ENCODE results near the gene KRTAP13-4. TPM values are rescaled to one million over a fixed set of nuclear protein-coding genes. Genes with fewer than 3 reads are reported as not detected.

KRTAP13-4 gene
- total RNA-seq, 1 donor from 2014 or later = not detected

Other genes starting within 250 kb of the KRTAP13-4 start
- gene CLDN8, start 214.1 kb upstream of the KRTAP13-4 start, total RNA-seq (ENCODE audit: unreplicated experiment) = not detected
- not detected for gene KRTAP24-1, start 147.3 kb upstream of the KRTAP13-4 start, total RNA-seq (ENCODE audit: unreplicated experiment)
- not detected for gene KRTAP25-1, start 140.7 kb upstream of the KRTAP13-4 start, total RNA-seq (ENCODE audit: unreplicated experiment)
- not detected for gene KRTAP26-1, start 109.9 kb upstream of the KRTAP13-4 start, total RNA-seq (ENCODE audit: unreplicated experiment)
- not detected for gene KRTAP27-1, start 92.5 kb upstream of the KRTAP13-4 start, total RNA-seq (ENCODE audit: unreplicated experiment)
- not detected for gene KRTAP23-1, start 81.6 kb upstream of the KRTAP13-4 start, total RNA-seq (ENCODE audit: unreplicated experiment)
- not detected for gene KRTAP13-2, start 57.9 kb upstream of the KRTAP13-4 start, total RNA-seq (ENCODE audit: unreplicated experiment)
- gene KRTAP13-1, start 34.2 kb upstream of the KRTAP13-4 start, total RNA-seq (ENCODE audit: unreplicated experiment) = not detected
- gene KRTAP13-3, start 4.3 kb upstream of the KRTAP13-4 start, total RNA-seq (ENCODE audit: unreplicated experiment) = not detected
- gene KRTAP15-1, start 10.1 kb downstream of the KRTAP13-4 start, total RNA-seq (ENCODE audit: unreplicated experiment) = not detected
- not detected for gene KRTAP19-1, start 50.1 kb downstream of the KRTAP13-4 start, total RNA-seq (ENCODE audit: unreplicated experiment)
- gene KRTAP19-2, start 57.2 kb downstream of the KRTAP13-4 start, total RNA-seq (ENCODE audit: unreplicated experiment) = not detected
- gene KRTAP19-3, start 61.8 kb downstream of the KRTAP13-4 start, total RNA-seq (ENCODE audit: unreplicated experiment) = not detected
- gene KRTAP19-4, start 66.9 kb downstream of the KRTAP13-4 start, total RNA-seq (ENCODE audit: unreplicated experiment) = not detected
- not detected for gene KRTAP19-5, start 71.9 kb downstream of the KRTAP13-4 start, total RNA-seq (ENCODE audit: unreplicated experiment)
- not detected for gene KRTAP19-6, start 111.6 kb downstream of the KRTAP13-4 start, total RNA-seq (ENCODE audit: unreplicated experiment)
- not detected for gene KRTAP19-7, start 131.1 kb downstream of the KRTAP13-4 start, total RNA-seq (ENCODE audit: unreplicated experiment)
- gene KRTAP22-2, start 160.2 kb downstream of the KRTAP13-4 start, total RNA-seq (ENCODE audit: unreplicated experiment) = not detected
- gene KRTAP6-3, start 162.2 kb downstream of the KRTAP13-4 start, total RNA-seq (ENCODE audit: unreplicated experiment) = not detected
- gene KRTAP6-2, start 168.7 kb downstream of the KRTAP13-4 start, total RNA-seq (ENCODE audit: unreplicated experiment) = not detected
- gene KRTAP22-1, start 170.9 kb downstream of the KRTAP13-4 start, total RNA-seq (ENCODE audit: unreplicated experiment) = not detected
- gene KRTAP6-1, start 183.7 kb downstream of the KRTAP13-4 start, total RNA-seq (ENCODE audit: unreplicated experiment) = not detected
- not detected for gene KRTAP20-1, start 186.2 kb downstream of the KRTAP13-4 start, total RNA-seq (ENCODE audit: unreplicated experiment)
- not detected for gene KRTAP20-4, start 190.4 kb downstream of the KRTAP13-4 start, total RNA-seq (ENCODE audit: unreplicated experiment)
- not detected for gene KRTAP20-2, start 205.0 kb downstream of the KRTAP13-4 start, total RNA-seq (ENCODE audit: unreplicated experiment)
- gene KRTAP20-3, start 212.6 kb downstream of the KRTAP13-4 start, total RNA-seq (ENCODE audit: unreplicated experiment) = not detected